ENCODE data around the gene TTI1.

TTI1 gene

GRCh38 chr20:38073307-38074071 is 40.2 kb upstream of the TTI1 start:
- no peak for TF ChIP-seq ZFX (IDR thresholded peaks at IDR 0.05; ENCODE audit: borderline replicate concordance)
- peak; percentile 82 for TF ChIP-seq CTCF (IDR thresholded peaks at IDR 0.05)
- no peak overlapping the region for H3K27ac ChIP-seq

- no peak overlapping the region for H3K27ac ChIP-seq
- TF ChIP-seq CTCF (IDR thresholded peaks at IDR 0.05) (no peak), ZFX (IDR thresholded peaks at IDR 0.05; ENCODE audit: borderline replicate concordance) (no peak)
Measured at GRCh38 chr20:38072898-38073297, 39.6 kb upstream of the TTI1 start.

GRCh38 chr20:38067717-38068365 is 34.6 kb upstream of the TTI1 start:
- TF ChIP-seq CTCF (IDR thresholded peaks at IDR 0.05) (no peak), ZFX (IDR thresholded peaks at IDR 0.05; ENCODE audit: borderline replicate concordance) (no peak)
- H3K27ac ChIP-seq, result no peak overlapping the region

- TF ChIP-seq CTCF (IDR thresholded peaks at IDR 0.05) (no peak), ZFX (IDR thresholded peaks at IDR 0.05; ENCODE audit: borderline replicate concordance) (no peak)
- no peak overlapping the region for H3K27ac ChIP-seq
Measured at GRCh38 chr20:38066969-38067716, 33.9 kb upstream of the TTI1 start.

- H3K27ac ChIP-seq, result no peak overlapping the region
- TF ChIP-seq ZFX (IDR thresholded peaks at IDR 0.05; ENCODE audit: borderline replicate concordance) (no peak), CTCF (IDR thresholded peaks at IDR 0.05) (no peak)
Measured at GRCh38 chr20:38065764-38066375, 32.6 kb upstream of the TTI1 start.

GRCh38 chr20:38063911-38064530 is 30.8 kb upstream of the TTI1 start:
- no peak overlapping the region for H3K27ac ChIP-seq
- TF ChIP-seq CTCF (IDR thresholded peaks at IDR 0.05) (no peak), ZFX (IDR thresholded peaks at IDR 0.05; ENCODE audit: borderline replicate concordance) (no peak)

Measured in 22Rv1 (cell line).